Epidermal melanocyte (primary cell): ENCODE data around the gene FMNL2.
"Not testable (repeated sequence)": the region's sequence is repeated elsewhere in the genome, so short reads cannot be mapped to it uniquely, and the experiment has no call there.

Source experiments
- DNase-seq: peaks from one replicate; pipeline ENCODE4 v3.0.0; 2011; ENCODE audit warnings: low spot score; ENCODE audit not compliant: insufficient read length

The FMNL2 gene

DNA sequence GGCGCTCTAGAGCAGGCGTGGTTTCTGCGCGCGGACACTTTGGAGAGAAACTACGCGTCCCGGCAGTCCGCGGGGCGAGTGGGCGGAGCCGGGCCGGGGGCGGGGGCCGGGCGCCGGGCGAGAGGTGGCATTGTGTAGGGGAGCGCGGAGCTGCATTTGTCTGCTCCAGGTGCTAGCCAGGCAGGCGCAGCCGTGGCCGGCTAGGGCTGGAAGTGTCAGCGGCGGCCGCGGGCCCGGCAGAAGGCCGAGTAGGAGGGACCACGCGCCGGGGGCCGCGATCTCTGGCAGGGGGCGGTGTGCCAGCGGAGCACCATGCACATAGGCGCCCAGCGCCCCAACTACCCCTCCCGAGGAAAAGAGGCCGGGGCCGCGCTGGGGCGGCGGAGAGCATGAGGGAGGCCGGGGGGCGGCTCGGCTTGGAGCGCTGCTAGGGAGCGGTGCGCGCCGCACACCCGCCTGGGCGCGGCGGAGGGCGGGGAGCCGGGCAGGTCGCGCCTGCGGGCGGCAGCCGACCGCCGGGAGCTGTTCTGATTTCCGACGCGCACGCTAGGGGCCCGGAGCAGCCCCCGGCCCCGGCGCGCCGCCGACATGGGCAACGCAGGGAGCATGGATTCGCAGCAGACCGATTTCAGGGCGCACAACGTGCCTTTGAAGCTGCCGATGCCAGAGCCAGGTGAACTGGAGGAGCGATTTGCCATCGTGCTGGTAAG lies at the start of gene FMNL2:
Gene FMNL2 (plus strand): TSS at position 159 of the 710 bp plus-strand sequence.
- DNase-seq, result peak; percentile 53

DNA sequence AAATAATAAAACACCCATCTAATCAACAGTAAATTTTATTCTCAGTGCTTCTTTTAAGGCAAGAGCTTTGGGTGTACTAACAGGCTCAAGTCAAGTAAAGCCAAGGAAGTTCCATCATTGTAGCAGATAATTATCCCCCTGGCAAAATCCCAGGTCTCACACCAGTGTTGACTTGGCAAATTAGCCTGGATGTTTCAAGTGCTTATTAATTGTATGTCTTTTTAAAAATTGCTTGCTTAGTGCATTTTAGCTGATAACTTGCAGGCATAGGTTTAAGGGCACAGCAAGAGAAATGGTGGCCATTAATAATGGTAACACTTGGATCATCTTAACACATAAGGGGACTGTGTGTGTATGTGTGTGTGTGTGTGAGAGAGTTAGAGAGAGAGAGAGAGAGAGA lies 42.0 kb upstream of the FMNL2 start:
- DNase-seq, result no peak

DNA sequence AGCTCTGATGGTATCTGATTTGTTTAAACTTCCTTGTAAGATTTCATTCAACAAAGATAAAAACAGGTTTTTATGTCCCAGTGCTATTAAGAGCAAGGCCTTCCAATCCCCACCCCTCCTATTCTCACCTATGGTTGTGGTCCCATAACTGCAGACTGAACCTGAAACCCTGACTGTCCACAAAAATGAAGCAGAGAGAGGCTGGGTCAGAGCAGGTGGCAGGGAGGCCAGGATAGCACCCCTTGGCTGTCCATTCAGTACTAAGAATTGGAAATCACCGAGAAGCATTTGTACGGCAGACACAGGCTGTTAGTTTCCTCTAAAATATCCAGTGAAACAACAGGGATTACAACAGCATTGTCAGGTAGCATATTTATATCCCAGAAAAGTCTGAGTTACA lies 37.3 kb upstream of the FMNL2 start:
- no peak for DNase-seq

DNA sequence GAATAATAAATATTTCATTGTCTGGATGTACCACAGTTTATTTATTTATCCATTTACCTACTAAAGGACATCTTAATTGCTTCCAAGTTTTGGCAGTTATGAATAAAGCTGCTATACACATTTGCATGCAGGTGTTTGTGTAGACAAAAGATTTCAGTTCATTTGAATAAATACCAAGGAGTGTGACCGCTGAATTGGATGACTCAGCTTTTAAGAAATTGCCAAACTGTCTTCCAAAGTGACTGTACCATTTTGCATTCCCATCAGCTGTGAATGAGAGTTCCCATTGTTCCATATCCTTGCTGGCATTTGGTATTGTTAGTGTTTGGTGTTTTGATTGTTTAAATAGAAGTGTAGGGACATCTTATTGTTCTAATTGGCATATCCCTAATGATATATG lies 36.2 kb upstream of the FMNL2 start:
- no peak for DNase-seq

DNA sequence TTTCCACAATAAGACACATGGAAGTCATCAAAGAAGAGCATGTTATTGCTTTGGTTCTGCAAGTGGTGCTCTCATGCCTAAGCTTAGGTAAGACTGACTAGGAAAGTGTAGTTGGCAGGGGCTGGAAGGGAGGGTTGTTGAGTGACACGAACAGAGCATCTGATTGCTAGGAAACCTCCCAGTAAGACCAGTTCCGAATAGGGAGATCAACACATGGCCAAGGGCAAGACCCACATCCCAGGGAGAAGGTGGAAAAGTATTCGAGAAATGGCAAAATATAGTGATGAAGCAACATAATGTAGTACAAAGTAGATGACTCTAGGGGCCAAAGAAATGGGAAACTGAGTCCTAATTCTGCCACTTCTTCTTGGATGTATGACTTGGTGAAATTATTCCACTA lies 33.8 kb upstream of the FMNL2 start:
- DNase-seq, result no peak

DNA sequence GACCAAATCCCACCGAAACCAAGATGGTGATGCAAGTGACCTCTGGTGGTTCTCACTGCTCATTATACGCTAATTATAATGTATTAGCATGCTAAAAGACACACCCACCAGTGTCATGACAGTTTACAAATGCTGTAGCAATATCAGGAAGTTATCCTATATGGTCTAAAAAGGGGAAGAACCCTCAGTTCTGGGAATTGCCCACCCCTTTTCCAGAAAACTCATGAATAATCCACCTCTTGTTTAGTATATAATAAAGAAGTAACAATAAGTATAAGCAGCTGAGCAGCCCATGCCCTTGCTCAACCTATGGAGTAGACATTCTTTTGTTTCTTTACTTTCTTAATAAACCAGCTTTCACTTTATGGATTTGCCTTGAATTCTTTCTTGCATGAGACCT lies 31.0 kb upstream of the FMNL2 start:
- no peak for DNase-seq

DNA sequence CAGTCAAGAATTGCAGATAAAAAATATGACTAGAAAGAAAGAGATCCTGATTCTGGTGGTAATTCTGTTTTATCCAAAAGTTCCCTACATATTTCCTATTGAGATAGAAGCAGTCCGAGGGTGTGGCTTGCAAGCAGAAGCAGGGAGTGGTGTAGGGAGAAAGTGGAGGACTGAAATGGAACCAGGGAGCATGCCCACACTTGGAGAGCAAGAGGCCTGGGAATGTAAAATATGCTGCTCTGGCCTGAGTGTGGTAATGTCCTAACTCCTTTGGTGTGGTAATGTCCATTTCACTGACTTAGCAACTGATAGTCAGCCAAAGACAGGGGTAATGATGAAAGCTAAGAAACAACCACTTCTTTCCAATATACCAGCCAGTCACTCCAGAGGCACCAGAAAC lies 30.1 kb upstream of the FMNL2 start:
- no peak for DNase-seq

DNA sequence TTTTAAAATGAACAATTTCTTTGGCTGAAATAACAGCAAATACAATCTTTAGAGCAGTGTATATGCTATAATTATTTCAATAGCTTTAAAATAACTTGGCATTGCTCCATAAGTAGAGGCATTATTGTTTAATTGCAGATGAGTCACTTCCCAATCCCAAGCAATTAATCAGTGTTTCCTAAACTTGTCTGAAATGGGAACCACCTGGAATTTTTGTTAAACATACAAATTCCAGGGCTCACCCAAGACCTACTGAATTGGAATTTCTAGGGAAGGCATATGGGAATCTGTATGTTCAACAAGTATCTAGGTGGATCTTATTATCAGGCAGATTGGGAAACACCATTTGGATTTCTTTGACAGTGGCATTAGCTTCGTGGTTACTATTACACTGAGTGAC lies 27.1 kb upstream of the FMNL2 start:
- no peak for DNase-seq

DNA sequence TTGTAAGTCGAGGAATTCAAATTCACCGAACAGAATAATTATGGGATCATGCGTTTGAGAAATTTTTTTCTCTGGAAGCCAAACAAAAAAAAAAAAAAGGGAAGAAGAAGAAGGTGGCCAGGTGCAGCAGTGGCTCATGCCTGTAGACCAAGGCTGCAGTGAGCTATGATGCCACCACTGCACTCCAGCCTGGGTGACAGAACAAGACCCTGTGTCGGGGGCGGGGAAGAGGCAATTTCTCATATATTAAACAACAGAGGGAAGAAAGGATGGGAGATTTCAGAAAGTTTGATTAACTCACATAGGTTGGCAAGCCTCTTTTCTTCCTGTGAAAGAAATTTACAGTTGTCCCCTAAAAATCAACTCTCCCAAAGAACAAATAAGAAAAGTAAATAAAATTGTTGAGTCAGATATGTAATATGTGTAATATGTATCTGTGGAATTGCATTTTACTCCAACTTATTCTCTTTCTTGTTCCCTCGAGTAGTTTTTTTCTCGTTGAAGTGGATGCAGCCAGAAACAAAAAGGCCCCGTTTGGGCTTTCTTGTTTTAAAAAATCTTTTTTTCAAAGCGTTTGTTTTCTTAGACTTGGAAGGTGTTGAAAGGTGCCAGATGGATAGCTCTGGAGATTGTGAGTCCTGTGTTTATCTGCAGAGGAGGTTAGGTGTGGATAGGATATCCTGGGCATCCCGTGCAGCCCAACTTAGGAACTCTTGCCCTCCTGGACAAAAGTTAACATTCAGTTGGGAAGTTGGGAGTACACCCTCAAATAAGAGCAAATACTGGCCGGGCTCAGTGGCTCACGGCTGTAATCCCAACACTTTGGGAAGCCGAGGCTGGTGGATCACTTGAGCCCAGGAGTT lies 25.4 kb upstream of the FMNL2 start:
- DNase-seq, result no peak

DNA sequence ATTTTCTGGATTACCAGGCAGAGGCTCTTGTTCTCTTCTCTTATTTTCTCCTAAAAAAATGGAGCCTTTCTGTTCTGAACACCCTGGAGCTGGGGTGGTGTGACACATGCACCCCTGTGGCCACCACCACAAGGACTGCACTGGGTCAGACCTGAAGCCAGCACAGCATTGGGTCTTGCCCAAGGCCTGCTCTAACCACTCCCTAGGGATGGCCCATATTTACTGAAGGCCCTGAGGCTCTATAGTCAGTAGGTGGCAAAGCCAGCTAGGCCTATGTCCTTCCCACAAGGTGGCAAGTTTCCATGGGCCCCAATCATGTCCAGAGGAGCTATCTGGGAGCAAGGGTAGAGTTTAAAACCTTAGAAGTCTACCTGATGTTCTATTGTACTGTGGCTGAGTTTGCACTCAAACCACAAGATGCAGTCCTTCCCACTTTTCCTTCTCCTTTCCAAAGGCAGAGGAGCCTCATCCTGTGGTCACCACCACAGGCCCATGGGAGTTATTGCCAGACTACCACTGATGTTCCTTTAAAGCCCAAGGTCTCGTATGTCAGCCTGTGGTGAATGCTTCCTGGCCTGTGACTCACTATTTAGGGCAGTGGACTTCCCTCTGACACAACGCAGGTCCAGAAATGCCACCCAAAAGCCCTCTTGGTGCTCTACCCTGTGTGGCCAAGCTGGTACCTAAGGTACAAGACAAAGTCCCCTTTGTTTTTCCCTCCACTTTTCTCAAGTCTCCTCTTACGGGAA lies 15.0 kb upstream of the FMNL2 start:
- no peak for DNase-seq

DNA sequence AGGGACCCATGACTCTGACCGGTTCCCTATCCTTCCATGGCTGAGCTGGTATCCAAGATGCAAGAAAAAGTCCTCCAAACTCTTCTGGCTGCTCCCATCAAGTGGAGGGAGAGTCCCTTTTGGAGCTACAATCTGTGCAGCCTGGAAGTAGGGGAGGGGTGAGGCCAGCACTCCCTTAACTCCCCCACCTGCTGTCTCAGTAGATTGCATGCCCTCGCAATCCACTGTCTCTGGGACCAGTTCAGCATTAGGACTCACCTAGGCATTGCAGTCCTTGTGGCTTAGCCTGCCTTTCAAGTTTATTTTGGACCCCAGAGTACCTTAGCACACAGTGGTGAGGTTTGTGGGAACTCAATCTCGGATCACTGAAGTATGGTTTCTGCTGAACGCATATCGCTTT lies 14.2 kb upstream of the FMNL2 start:
- DNase-seq, result no peak

DNA sequence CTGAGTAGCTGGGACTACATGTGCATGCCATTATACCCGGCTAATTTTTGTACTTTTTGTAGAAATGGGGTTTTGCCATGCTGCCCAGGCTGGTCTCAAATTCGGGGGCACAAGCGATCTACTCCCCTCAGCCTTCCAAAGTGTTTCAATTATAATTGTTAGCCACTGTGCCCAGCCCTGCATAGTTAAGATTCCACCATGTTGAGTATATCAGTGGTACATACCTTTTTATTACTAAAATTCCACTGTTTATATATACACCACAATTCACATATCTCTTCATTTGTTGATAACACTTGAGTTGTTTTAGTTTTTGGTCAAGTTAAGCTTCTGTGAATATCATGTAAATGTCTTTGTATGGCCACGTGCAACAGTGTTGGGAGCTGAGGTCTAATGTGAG lies 12.8 kb upstream of the FMNL2 start:
- DNase-seq, result no peak

DNA sequence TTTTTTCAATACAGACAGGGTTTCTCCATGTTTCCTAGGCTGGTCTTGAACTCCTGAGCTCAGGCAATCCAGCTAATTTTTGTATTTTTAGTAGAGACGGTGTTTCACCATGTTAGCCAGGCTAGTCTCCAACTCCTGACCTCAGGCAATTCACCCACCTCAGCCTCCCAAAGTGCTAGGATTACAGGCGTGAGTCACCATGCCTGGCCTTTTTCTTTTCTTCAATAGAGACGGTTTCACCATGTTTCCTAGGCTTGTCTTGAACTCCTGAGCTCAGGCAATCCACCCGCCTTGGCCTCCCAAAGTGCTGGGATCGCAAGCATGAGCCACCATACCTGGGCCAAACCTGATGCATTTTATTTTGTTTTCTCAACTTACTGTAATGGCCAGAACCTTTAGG lies 9.8 kb upstream of the FMNL2 start:
- not testable (repeated sequence) for DNase-seq

DNA sequence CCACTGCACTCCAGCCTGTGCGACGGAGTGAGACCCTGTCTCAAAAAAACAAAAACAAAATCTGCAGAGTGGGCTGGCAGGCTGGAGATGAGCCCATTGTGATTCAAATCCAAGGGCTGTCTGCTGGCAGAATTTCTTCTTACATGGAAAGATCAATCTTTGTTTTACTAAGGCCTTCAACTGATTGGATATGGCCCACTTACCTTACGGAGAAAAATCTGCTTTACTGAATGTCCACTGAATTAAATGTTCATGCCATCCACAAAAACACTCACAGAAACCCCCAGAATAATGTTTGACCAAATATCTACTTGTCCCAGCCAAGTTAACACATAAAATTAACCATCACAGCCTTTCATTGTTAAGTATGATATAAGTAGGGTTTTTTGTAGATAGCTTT lies 8.3 kb upstream of the FMNL2 start:
- no peak for DNase-seq

DNA sequence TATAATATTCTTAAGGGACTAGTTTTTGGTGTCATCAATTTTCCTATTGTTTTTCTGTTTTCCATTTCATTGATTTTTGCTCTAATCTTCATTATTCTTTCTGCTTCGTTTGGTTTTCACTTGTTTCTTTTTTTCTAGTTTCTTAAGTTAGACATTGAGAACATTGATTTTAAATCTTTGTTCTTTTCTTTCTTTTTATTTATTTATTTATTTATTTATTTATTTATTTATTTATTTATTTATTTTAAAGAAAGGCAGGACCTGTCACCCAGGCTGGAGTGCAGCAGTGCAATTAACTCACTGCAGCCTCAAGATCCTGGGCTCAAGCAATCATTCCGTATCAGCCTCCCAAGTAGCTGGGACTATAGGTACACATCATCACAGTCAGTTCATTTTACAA lies 7.0 kb upstream of the FMNL2 start:
- no peak for DNase-seq

DNA sequence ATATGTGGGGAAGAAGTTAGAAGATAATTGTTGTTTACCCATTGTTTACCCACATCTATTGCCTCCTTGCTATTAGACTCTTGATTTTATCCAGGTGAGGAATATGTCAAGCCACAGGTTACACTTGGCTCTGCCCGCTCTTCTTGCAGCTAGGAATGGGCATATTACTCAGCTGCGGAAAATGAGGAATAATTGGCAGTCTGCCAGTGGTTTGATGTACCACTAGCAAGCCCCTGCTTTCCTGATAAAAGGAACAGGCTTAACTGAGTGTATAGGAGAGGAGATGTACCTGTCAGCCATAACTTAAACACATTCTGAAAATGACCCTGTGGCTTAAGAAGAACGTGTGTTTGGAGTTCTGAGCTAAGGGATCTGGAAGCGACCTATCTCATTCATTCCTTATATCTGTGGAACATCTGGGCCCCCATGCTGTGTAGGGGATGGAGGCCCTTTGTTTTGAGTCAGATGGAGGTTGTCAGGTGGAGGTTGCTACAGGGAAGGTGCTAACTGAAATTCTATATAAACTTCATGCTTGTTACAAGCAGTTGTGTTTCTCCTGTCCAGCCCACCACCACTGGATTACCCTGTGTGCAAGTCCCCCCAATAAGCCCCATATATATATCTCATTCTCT lies 4.6 kb upstream of the FMNL2 start:
- DNase-seq, result no peak

DNA sequence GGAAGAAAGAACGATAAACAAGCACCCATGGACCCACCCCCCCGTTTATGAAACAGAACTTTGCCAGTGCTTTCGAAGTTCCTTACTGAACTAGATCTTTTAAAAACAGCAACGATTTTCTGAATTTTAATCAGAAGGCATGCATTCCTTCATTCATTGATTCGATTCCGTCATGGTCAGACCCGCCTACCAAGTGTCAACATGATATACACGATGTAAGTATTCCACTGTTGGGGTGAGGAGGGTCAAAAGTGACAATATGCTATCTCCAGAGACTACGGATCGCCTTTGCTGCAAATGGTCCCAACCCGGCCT lies 316 bp upstream of the FMNL2 start:
- no peak for DNase-seq

DNA sequence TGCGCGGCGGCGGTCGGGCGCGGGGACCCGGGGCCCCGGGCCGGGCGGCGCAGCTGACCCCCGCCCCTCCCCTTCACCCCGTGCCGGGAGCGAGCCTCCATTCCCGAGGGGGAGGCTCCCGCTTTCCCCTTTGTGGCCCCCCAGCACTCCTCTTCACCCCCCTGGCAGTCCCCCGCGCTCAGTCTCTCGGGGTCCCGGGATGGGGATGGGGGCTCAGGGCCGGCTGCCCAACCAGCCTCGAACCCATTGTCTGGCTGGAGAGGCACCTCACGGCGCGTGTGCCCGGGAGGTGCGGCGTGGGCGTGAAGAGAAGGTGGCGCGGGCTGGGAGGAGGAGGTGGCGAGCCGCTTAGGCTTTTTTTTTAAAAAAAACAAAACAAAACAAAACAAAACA lies 748 bp downstream of the FMNL2 start:
- no peak for DNase-seq

DNA sequence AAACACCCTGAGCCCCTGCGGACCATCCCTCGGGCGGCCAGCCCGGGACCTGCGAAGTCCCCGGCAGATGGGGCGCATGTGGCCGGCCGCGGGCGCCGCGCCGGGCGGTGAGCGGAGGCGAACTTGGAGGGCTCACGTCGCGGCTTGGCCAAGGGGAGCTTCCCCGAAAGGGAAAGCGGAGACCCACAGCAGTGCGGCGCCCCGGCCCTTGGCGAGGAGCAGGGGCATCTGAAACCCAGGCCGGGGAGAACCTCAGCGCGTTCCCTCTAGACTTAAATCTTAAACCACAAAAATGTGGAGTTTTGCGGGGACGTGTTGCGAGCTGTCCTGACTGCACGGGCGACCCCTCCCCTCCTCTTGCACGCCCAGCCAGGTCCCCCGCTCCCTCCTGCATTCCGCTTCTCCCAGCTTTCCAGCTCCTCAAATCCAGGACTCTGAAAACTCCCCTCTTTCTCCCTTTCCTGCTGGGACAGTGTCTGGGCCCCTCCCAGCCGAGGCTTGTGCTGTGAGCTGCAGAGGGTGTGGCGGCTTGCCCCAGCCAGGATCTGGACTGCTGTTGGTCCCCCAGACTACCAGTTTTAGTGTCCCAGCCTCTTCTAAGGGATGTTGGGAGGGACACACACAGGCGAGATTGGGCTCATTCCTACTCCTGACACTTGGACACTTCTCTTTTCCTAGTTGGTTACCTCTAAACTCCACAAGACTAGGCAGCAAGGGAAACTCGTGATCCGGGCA lies 1.3 kb downstream of the FMNL2 start:
- no peak for DNase-seq

DNA sequence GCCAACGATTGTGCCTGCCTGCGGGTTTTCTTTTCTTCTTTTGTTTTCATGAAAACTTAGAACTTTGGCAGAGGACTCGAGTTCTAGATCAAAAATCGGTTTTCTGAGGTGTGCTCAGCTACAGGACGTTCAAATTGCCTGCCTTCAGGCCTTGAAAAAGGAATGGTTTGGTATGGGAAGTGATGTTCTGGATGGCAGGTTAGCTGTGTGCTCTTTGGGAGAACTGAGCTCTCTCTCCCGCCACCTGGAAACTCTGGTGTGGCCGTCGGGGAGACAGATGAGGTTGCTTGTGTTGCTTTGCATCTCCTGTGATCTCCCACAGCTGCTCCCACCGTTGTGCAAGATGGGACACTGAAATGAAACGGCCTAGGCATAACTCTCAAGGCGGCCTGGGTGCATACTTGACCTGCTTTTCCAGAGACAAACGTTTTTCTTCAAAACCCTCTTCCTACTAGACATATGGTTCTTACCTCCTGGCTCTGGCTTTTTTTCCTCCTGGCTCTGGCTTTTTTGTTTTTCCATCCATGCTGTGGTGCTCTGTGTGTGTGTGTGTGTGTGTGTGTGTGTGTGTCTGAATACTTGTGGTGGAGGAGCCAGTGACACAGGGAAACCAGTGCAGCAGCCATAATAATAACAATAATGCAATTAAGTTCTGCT lies 2.0 kb downstream of the FMNL2 start:
- DNase-seq, result no peak

DNA sequence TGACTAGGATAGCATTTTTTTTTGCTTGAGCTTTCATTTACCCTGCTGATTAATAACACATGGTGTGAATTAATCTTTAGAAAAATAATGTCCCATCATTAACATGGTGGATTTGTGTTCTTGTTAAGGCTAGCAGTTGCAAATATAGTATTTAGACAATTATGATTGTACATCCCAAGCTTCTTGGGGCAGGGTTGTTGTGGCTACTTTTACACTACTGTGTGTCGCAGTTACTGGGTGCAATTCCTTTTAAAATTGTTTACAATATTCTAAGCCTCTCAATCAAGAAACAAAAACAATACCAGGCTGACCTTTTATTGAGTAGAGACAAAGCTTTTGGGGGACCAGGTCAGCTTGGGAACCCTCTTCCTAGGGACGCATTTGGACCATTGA lies 2.5 kb downstream of the FMNL2 start:
- no peak for DNase-seq
